NCI-H2029 (cell line): ENCODE data around the gene NABP2.
"Not testable (repeated sequence)": the region's sequence is repeated elsewhere in the genome, so short reads cannot be mapped to it uniquely, and the experiment has no call there.

Source experiments
- DNase-seq: peaks from one replicate; lab custom pipeline; 2025; lab: John Stamatoyannopoulos, UW

NABP2 gene

GRCh38 chr12:56224102-56224701, at the start of gene NABP2:
Gene NABP2, plus strand, starts transcription at chr12:56224342. Its CDS starts 515 bp downstream, at chr12:56224857.
- DNase-seq = peak; percentile 96

DNA sequence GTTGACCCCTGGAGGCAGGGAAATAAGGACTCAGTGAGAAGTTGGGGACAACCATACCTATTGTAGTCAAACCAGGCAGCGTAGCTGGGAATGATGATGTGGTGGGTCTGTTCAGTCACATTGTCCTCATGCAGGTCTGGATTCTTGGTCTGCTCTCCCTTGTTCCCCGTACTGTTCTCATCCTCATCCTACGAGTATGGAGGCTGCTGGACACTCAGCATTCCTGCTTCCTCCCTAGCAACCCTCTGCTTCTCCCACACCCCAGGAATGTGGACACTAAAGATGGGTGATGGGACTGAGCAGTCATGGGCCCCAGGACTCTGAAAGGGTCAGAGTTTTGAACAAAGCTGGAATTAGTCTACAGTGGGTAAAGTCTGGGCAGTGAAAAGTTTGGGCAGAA, 45.8 kb upstream of the NABP2 start:
- no peak for DNase-seq

- DNase-seq = no peak
These were observed 37.2 kb upstream of the NABP2 start for GRCh38 chr12:56186957-56187356.

DNA sequence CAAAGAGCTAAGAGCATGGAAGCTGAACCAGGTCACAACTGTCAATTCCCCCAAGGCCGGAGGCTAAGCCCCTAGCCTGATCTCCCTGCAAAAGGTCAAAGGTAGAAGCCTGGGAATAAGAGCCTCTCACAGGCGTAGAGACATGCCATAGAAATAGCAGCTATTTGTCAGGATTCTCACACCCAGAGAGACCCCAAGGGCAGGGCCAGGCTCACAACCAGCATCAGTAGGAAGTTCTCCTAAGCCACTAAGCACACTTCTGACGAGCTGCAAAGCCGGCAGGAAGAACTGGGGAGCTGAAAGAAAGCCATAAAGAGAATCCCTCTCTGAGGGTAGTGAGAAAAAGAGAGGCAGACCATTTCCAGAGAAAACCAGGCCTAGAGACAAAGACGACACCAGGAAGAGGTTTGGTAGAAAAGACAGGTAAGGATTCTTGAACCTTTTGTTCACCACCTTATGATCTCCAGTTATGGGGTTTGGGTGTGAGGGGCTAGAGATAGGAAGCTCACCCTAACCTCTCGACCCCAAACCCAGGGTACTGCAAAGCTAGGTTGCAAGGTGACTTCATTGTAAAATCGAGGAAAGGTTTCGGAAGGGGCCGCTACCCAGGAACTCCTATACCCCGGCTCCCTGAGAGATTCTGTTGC, 35.9 kb upstream of the NABP2 start:
- no peak for DNase-seq

GRCh38 chr12:56188778-56189098, 35.4 kb upstream of the NABP2 start:
- DNase-seq = no peak

DNA sequence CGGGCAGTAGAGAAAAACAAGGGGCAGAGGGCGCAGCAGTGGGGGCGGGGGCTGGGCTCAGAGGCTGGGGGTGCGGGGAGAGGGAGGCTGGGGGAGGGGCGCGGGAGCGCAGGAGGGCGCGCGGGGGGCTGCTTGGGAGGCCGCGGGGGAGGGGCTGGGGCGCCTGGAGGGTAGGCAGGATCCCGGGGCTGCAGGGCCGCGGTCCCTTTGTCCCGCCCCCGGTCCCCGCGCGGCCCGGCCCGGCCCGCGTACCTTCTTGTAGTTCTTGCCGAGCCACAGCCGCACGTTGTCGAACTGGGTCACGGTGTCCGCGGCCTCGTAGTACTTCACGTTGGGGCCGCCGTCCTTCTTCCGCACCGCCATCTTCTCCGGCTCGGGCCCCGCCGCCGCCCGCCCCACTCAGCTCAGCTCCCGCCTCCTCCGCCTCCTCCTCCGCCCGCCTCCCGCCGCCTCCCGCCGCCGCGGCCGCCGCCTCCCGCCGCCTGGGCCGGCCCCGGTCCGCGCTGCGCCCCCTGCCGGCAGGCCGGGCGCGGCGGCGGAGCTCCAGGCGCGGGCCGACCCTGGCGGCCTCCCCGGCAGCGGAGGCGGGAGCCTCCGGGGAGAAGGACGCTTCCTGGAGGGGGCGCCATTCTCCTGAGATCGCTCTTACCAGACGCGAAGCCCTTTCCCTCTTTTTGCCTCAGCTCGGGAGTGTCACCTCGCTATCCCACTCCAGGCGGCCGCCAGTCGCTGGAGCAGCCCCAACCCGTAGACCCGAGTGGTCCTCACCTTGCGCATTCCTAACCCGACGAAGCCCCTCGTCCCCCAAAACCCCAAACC, 34.8 kb upstream of the NABP2 start, which contains the start of gene SMARCC2:
Gene SMARCC2 (minus strand): TSS at position 385 of the 819 bp plus-strand sequence. CDS start 22 bp downstream, at position 363.
- DNase-seq = peak; percentile 84

DNA sequence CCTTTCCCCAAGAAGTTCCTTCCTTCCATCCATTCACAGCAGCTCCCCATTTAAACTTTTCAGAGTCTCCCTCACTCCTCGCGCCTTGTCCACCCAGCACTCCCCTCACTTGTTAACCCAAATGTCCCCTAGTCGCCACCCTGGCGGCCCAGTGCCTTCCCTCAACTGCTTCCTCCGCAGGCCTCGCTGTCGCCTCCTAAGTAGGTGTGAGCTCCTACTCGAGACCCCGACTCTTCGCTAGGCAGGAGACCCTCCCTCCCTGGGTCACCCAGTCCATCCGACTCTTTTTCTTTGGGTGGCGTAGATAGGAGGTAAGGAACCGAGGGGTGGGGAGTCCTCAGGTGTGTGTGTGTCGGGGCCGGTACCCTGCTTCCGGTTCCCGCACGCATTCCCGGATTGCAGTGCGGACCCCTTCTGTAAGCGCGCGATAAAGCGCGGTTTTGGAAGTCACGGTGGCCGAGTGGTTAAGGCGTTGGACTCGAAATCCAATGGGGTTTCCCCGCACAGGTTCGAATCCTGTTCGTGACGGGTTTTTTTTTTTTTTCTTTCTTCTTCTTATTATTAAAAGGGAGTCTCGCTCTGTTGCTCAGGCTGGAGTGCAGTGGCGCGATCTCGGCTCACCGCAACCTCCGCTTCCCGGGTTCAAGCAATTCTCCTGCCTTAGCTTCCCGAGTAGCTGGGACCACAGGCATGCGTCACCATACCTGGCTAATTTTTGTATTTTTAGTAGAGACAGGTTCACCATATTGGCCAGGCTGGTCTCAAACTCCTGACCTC, 34.0 kb upstream of the NABP2 start:
- peak; percentile 82 for DNase-seq

DNA sequence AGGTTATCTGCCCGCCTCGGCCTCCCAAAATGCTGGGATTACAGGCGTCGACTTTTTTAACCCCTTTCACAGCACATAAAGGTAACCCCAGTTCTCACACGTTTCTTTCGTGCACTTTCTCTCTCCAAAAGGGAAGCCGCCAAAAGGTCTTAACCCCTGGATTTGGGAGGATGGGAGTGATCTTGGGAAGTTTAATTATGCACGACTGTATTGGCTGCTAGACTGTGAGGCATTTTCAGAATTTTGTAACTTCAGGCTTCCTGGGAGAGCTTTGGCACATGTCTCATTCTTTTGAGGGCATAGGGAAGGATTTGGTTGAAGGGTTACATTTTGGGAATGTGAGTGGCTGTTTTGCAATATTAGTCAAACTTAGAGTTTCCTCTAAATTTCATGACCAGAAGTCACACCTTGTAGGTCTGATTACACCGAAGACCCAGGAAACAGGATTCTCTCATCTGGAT, 33.4 kb upstream of the NABP2 start:
- no peak for DNase-seq

GRCh38 chr12:56192582-56192981, 31.6 kb upstream of the NABP2 start:
- DNase-seq = no peak

DNA sequence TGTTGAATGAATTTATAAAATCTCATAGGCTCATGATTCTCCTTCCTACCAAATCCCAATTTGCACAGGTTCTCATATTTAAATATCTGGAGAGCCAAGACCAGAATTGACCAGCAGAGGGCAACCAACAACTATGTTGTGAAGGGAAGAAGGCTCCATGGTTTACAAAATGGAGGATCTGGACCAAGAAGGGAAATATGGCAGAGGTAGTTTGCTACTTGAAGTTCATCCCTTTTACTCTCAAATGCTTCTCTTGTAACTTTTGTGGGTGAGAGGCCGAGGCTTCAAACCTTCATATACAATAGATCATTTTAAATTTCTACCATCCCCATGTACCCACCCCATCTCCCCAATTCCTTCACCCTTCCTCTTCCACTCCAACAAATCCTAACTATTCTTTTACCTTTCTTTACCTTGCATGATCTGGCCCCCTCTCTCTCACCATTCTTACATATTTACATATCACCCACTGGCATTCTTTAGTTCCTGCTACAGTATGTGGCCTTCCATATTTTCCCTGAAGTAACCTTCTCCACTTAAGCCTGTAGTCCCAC, 31.0 kb upstream of the NABP2 start:
- peak; percentile 91 for DNase-seq

- DNase-seq = not testable (repeated sequence)
These were observed 27.2 kb upstream of the NABP2 start for GRCh38 chr12:56196818-56197550.

- DNase-seq = no peak
These were observed 26.1 kb upstream of the NABP2 start for GRCh38 chr12:56197921-56198635.

DNA sequence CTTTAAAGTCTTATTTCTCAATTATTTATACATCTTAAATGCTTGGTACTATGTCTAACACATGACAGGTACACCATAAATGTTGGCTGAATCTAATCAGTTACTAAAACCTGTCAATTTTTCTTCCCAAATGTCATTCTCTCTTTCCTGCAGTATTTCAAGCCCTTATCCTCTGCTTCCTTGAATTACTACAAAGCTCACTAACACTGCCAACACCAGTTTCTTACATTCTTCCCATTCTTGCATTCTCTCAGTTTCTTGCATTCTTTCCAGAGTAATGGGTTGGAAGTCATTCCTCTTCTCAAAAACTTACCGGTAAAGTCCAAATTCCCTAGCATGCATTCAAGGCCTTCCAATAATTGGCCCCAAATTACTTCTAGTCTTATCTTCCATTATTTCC, 25.3 kb upstream of the NABP2 start:
- DNase-seq = no peak

DNA sequence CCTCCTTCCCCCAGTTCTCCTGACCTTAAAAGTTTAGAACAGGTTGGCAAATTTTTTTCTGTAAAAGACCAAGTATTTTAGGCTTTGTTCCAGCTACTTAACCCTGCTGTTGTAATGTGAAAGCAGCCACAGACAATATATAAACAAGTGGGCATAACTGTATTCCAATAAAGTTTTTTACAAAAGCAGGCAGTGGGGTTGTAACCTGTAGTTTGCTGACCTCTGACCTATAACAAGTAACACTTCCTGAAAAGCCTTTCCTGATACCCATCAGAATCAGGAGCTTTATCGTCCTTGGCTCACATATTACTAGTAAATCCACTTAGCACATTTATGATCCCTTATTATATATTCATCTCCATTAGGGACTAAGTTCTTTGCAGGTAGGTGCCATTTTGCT, 21.8 kb upstream of the NABP2 start:
- no peak for DNase-seq

GRCh38 chr12:56202838-56203237, 21.3 kb upstream of the NABP2 start:
- DNase-seq = no peak

- DNase-seq = no peak
These were observed 19.9 kb upstream of the NABP2 start for GRCh38 chr12:56204275-56204674.

- no peak for DNase-seq
These were observed 18.7 kb upstream of the NABP2 start for GRCh38 chr12:56205445-56205844.

DNA sequence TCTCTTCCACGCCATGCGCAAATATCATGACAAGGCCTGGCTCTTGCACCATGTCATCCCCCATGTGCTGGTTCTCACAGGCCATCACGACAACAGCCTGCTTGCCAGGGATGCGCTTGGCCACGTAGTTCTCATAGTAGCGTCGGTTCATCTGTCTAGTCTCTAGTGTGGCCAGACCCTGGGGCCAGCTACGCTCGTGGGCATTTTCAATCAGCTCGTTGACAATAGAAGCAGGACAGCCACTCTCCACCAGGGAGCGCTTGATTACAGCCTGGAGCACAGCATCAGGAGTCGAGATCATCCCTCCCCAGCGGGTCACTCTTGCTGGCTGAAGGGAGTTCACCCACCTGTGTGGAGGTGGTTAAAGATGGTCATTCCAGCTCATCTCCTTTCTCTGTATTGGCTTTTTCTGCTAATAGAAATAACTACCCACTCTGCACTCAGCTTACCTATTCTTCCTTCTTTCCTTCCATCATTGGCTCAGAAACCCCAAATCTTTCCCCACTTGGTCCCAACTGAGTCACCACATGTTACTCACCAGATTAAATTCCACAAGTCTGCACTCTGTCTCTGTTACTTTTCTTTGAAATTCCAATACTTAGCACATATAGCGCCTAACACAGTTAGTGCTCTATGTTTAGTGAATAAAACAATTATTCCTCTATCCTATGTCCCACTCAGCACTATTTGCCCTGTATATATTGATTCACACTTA, 17.5 kb upstream of the NABP2 start:
- DNase-seq = no peak

DNA sequence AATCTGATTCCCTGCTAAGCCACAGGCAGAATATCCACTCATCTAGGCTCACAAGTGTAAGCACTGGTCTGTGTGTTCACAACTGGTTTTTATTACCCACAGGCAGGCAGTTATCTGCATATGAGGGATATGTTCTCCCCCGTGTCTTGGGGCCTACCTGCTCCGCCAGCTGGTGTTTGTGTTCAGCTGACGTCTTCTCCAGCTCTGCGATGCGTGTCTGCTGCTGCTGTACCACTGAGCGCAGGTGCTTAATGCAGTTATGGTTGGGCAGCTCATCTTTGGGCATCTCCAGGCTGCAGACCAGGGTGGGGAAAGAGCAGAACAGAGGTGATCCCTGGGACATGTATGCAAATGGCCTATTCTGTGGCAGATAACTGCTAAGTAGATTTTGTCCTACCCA, 16.1 kb upstream of the NABP2 start:
- no peak for DNase-seq

DNA sequence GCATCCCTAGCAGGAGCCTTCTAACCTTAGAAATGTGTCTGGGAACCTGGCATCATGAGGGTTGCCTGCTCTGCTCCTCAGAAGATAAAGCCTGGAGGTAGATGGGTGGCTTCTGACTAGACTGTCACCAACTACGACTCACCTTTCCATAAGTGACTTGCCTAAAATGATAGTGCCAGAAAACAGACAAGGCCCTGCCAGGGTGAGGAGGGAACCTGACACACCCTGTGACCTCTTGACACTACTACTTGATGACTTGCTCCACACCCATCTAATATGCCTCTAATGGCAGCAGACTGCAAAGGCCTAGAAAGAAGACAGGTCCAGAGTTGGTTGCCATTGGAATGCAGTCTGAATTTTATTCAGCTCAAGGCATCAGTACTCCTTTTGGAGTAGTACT, 11.8 kb upstream of the NABP2 start:
- DNase-seq = no peak
